GM19452 (cell line): ENCODE results near the gene STT3B.

Experiments used
- ATAC-seq: cut with Tn5 transposase; IDR thresholded peaks from one replicate; pipeline ENCODE4 v1.9.1; 2021; ENCODE audit not compliant: unreplicated experiment

STT3B gene

GRCh38 chr3:31516757-31517156 is 16.0 kb upstream of the STT3B start:
- ATAC-seq, result no peak

- no peak for ATAC-seq
Measured at GRCh38 chr3:31521468-31521867, 11.3 kb upstream of the STT3B start.

GRCh38 chr3:31522152-31522551 is 10.6 kb upstream of the STT3B start:
- no peak for ATAC-seq

GRCh38 chr3:31523543-31523942 is 9.2 kb upstream of the STT3B start:
- no peak for ATAC-seq

- no peak for ATAC-seq
Measured at GRCh38 chr3:31525532-31525931, 7.2 kb upstream of the STT3B start.

- ATAC-seq, result no peak
Measured at GRCh38 chr3:31529421-31529820, 3.3 kb upstream of the STT3B start.

- ATAC-seq, result no peak
Measured at GRCh38 chr3:31530039-31530959, 2.4 kb upstream of the STT3B start.

- no peak for ATAC-seq
Measured at GRCh38 chr3:31530960-31531335, 1.8 kb upstream of the STT3B start.

- no peak for ATAC-seq
Measured at GRCh38 chr3:31531452-31531991, 1.2 kb upstream of the STT3B start.

- ATAC-seq, result peak; percentile 82
Measured at GRCh38 chr3:31531992-31532586, 636 bp upstream of the STT3B start.

GRCh38 chr3:31533169-31534064 is 692 bp downstream of the STT3B start:
- peak; percentile 6 for ATAC-seq

GRCh38 chr3:31534065-31534425 is 1.3 kb downstream of the STT3B start:
- ATAC-seq, result no peak

- no peak for ATAC-seq
Measured at GRCh38 chr3:31536497-31536896, 3.8 kb downstream of the STT3B start.

- no peak for ATAC-seq
Measured at GRCh38 chr3:31538801-31539200, 6.1 kb downstream of the STT3B start.

- no peak for ATAC-seq
Measured at GRCh38 chr3:31539275-31539674, 6.5 kb downstream of the STT3B start.

GRCh38 chr3:31541089-31541488 is 8.4 kb downstream of the STT3B start:
- ATAC-seq, result no peak

GRCh38 chr3:31542246-31542645 is 9.5 kb downstream of the STT3B start:
- no peak for ATAC-seq

GRCh38 chr3:31543375-31543774 is 10.7 kb downstream of the STT3B start:
- no peak for ATAC-seq

GRCh38 chr3:31544634-31545033 is 11.9 kb downstream of the STT3B start:
- no peak for ATAC-seq

- no peak for ATAC-seq
Measured at GRCh38 chr3:31546162-31546561, 13.4 kb downstream of the STT3B start.

- no peak for ATAC-seq
Measured at GRCh38 chr3:31546725-31547124, 14.0 kb downstream of the STT3B start.
